Measurements from ENCODE around the gene RBMX.

RBMX gene

GRCh38 chrX:136828830-136829229, 51.7 kb downstream of the RBMX start:
- no peak overlapping the region for H3K4me3 ChIP-seq (ENCODE audit: low read length)
- TF ChIP-seq, protein P1, sequence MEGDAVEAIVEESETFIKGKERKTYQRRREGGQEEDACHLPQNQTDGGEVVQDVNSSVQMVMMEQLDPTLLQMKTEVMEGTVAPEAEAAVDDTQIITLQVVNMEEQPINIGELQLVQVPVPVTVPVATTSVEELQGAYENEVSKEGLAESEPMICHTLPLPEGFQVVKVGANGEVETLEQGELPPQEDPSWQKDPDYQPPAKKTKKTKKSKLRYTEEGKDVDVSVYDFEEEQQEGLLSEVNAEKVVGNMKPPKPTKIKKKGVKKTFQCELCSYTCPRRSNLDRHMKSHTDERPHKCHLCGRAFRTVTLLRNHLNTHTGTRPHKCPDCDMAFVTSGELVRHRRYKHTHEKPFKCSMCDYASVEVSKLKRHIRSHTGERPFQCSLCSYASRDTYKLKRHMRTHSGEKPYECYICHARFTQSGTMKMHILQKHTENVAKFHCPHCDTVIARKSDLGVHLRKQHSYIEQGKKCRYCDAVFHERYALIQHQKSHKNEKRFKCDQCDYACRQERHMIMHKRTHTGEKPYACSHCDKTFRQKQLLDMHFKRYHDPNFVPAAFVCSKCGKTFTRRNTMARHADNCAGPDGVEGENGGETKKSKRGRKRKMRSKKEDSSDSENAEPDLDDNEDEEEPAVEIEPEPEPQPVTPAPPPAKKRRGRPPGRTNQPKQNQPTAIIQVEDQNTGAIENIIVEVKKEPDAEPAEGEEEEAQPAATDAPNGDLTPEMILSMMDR (conservative IDR thresholded peaks at IDR 0.05; ENCODE audit: low read length): no peak
- no peak for DNase-seq (ENCODE audit: low read depth)

GRCh38 chrX:136827026-136827425, 53.5 kb downstream of the RBMX start:
- TF ChIP-seq, protein P1 (conservative IDR thresholded peaks at IDR 0.05; ENCODE audit: low read length): no peak
- DNase-seq (ENCODE audit: low read depth): no peak
- H3K4me3 ChIP-seq (ENCODE audit: low read length): no peak overlapping the region

DNA sequence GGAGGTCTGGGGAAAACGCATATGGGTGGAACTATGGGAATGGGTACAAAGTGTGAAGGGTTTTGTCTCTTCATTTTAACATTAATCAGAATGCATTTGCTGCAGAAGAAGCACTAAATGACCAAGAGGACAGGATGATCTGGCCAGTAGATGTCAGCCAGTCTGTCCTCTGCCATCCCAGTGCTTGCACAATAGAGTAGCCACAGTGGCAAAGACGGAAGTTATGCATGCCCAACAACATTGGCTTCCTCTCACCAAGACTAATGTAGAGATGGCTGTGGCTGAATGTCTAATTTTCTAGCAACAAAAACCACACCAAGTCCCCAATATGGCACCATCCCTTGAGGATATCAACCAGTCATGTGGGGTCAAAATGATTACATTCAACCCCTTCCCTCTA, 54.8 kb downstream of the RBMX start:
- TF ChIP-seq, protein P1 (conservative IDR thresholded peaks at IDR 0.05; ENCODE audit: low read length): no peak
- DNase-seq (ENCODE audit: low read depth): no peak
- H3K4me3 ChIP-seq (ENCODE audit: low read length): no peak overlapping the region
